ENCODE data around the gene TLE4.
"Not testable (repeated sequence)": the region's sequence is repeated elsewhere in the genome, so short reads cannot be mapped to it uniquely, and the experiment has no call there.

Gene TLE4

DNA sequence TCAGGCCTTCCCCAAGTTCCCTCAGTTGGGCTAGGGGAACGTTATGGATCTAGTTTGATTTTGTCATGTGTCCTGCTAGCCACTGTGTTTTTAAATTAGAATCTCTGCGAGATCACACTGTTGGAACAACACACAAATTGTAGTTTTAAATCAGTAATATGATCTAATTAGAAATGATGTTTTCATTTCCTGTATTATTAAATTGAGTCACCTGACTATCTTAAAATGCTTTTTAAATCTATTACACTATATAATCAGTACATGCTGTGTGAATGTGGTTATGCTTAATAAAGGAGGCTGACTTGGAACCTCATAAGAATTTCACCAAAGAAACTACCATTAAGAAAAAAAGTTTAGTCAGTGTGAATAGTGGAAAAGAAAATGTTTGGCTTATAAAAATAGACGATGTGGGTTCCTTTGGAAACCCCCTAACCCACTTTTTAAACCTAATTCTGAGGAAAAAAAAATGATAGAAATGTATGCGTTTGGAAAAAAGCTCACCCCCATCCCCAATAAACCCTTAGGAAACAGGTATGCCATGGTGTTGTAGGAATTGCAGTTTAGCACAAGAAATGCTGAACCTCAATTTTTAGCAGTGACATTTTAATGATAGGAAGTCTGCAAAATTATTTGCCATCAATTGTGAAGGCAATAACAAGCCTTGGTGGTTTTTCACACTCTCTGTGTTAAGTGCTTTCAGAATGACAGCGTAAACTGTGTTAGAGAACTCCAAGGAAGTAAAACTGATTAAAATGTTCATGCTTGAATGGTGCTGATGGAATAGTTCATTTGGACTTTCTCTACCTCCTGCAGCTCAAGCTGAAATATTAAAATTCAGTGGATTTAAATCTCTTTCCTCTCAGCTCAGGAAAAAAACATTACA lies 59.0 kb downstream of the TLE4 start:
- DNase-seq (ENCODE audit: low read depth in 4 of 4, low spot score in 1 of 4) = no peak

- no peak for DNase-seq (ENCODE audit: low read depth in 4 of 4, low spot score in 1 of 4)
These were observed 60.3 kb downstream of the TLE4 start for GRCh38 chr9:79632060-79632459.

GRCh38 chr9:79632705-79633104 lies 60.9 kb downstream of the TLE4 start:
- DNase-seq (ENCODE audit: low read depth in 4 of 4, low spot score in 1 of 4) = no peak

- DNase-seq (ENCODE audit: low read depth in 4 of 4, low spot score in 1 of 4) = no peak
These were observed 61.8 kb downstream of the TLE4 start for GRCh38 chr9:79633558-79633957.

DNA sequence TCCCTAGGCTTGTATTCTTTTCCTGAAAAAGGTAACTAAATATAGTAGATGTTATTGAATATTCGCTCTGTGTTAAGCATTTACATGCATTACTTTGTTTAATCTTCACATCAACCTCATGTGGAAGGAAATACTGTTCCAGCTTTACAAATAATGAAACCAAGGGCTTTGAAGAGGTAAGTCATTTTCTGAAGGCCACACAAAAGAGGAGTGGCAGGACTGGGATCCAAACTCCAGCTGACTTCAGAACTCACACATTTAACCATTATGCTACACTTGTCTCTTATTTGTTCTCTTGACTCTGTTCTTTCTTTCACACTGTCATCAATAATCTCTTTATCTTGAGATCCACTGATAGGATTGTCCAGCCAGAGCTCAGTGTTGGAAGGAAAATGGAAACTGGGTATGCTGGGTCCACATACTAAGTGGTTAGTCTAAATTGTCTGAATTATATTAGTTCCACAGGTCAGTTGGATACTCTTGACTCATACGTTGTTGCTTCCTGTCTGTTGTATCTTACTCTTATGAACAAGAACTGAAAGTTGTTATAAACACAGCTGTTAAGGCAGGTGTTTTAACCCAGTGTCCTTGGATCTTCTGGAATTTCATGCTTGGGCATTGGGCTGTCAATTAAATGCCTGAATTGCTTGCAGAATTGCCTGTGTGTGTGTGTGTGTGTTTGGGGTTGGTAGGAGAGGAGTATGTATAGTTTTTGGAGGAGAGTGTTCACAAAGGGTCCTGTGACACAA lies 65.6 kb downstream of the TLE4 start:
- no peak for DNase-seq (ENCODE audit: low read depth in 4 of 4, low spot score in 1 of 4)

DNA sequence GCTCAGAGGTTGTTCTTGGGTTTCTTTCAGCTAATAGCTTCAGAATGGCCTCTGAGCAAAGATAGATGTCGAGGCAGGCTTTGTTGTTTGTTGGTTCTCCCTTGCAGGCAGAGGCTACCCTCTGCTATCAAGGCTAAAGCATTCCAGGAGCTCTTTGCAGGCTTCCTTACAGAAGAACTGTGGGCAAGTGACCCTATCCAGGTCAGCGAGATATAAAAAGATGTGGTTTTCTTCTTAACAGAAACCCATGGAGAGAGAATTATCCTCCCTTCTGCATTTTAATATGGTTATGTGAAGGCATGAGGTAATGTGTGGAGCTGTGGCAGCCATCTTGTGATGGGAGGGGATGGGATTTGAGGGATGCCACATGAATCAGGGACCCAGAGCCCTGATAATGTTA lies 67.0 kb downstream of the TLE4 start:
- no peak for DNase-seq (ENCODE audit: low read depth in 4 of 4, low spot score in 1 of 4)

DNA sequence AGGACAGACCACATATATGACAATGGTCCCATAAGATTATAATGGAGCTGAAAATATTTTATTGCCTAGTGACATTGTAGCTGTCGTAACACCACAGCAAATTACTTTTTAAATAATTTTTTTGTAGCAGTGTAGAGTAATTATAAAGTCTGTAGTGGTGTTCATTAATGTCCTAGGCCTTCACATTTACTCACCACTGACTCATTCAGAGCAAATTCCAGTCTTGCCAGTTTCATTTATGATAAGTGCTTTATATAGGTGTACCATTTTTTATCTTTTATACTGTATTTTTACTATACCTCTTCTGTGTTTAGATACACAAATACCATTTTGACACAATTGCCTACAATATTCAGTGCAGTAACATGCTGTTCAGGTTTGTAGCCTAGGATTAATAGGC lies 67.6 kb downstream of the TLE4 start:
- no peak for DNase-seq (ENCODE audit: low read depth in 4 of 4, low spot score in 1 of 4)

DNA sequence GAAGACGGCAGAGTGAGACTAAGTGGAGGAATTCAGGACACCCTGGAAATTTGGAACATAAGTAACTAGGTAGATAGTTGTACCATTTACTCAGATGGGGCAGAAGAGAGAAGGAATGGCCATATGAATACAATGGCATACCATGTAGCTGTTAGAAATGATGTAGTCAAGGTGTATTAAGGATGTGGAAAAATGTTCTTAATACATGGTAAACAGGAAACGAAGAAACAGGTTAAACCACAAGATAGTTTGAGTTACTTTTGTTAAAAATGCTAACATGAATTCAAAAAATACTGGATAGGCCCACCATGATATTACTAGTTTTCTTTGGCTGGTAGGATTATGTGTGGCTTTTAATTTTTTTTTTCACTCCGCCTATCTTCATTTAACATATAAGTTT lies 68.3 kb downstream of the TLE4 start:
- DNase-seq (ENCODE audit: low read depth in 4 of 4, low spot score in 1 of 4) = not testable (repeated sequence)

GRCh38 chr9:79641070-79641469 lies 69.3 kb downstream of the TLE4 start:
- no peak for DNase-seq (ENCODE audit: low read depth in 4 of 4, low spot score in 1 of 4)

GRCh38 chr9:79642671-79643070 lies 70.9 kb downstream of the TLE4 start:
- DNase-seq (ENCODE audit: low read depth in 4 of 4, low spot score in 1 of 4) = no peak

GRCh38 chr9:79644048-79644447 lies 72.3 kb downstream of the TLE4 start:
- DNase-seq (ENCODE audit: low read depth in 4 of 4, low spot score in 1 of 4) = no peak

DNA sequence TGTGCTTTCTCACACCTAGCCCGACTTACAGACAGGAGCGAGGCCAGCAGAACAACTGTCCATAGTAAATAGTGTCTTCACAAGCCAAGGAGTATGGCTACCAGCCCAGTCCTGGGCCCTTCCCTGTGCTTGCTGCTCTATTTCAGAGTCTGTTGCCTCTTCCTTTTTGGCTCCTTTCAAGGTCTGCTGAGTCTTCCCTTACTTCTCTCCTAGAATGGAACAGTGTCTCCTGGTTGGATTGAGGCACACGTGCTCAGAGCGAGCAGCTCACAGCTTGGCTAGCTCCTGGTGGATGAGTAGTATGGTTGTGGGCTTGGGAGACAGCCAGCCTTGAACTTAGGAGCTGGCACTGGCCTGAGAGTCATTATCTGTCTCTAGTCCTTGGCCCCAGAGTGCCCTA lies 72.8 kb downstream of the TLE4 start:
- no peak for DNase-seq (ENCODE audit: low read depth in 4 of 4, low spot score in 1 of 4)

- no peak for DNase-seq (ENCODE audit: low read depth in 4 of 4, low spot score in 1 of 4)
These were observed 73.3 kb downstream of the TLE4 start for GRCh38 chr9:79645110-79645509.

- no peak for DNase-seq (ENCODE audit: low read depth in 4 of 4, low spot score in 1 of 4)
These were observed 74.3 kb downstream of the TLE4 start for GRCh38 chr9:79646096-79646495.

DNA sequence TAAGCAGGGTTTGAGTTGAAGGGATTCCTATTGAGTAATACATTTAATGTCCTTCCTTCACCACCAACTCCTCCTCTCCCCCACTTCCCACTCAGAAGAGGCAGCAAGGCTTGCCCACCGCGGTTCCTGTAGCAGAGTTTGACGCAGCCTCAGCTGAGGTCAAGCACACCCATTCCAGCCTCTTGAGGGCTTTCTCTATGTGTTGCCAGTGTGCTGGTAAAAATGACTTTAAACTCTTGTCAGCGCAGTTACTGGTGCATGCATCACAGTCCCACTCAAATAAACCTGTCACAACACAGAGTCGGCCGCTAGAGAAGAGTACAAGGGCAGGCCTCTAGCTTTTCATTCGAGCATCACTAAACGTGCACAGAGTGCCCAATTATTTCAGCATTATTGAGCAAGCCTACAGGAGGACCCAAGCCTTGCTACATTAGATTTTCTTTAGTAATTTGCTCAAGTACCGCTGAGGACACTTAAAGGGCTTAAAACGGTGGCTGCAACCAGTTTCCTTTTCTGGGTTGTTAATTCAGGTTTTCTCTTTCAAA lies 79.6 kb downstream of the TLE4 start:
- no peak for DNase-seq (ENCODE audit: low read depth in 4 of 4, low spot score in 1 of 4)

- DNase-seq (ENCODE audit: low read depth in 4 of 4, low spot score in 1 of 4) = no peak
These were observed 80.8 kb downstream of the TLE4 start for GRCh38 chr9:79652598-79652997.

GRCh38 chr9:79654591-79655382 lies 83.0 kb downstream of the TLE4 start:
- DNase-seq (ENCODE audit: low read depth in 4 of 4, low spot score in 1 of 4) = not testable (repeated sequence)

GRCh38 chr9:79655551-79655950 lies 83.8 kb downstream of the TLE4 start:
- no peak for DNase-seq (ENCODE audit: low read depth in 4 of 4, low spot score in 1 of 4)

DNA sequence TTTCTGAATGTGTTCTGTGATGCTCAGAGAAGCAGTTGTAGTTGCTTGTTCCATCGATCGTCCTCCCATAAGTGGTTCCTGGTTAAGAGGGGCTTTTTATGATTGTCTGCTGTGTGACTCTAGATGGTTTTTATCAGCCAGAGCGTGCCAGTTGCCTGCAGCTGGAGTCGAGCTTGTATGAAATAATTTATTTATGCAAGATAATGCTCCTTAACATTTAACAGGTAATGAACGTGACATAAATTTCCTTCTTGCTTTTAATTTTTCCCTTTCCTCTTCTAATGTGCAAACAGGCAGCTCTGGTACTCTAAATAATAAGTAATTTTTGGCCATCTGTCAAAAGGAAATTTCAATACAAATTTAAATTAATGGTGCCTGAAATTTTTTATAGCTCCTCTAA lies 84.4 kb downstream of the TLE4 start:
- DNase-seq (ENCODE audit: low read depth in 4 of 4, low spot score in 1 of 4) = no peak

DNA sequence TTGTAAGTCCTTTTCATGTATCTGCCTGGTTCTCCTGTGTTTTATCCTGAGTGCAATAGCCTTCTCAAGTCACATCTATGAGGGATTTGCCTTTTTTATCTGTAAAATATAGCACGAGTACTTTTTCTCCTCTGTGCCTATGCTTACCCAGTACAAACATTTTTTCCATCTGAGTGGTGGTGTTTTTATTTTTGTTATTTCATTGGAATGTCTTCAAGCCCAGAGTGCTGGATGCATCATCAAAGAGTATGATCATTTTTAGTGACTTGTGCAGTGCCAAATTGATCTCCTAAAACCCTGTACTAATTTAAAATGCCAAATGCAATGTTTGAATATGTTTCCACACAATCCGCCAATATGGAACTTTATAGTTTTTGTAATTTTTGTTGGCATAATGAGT lies 86.1 kb downstream of the TLE4 start:
- DNase-seq (ENCODE audit: low read depth in 4 of 4, low spot score in 1 of 4) = no peak

- no peak for DNase-seq (ENCODE audit: low read depth in 4 of 4, low spot score in 1 of 4)
These were observed 87.2 kb downstream of the TLE4 start for GRCh38 chr9:79658926-79659325.

Measured in stimulated activated CD4-positive, alpha-beta T cell treated with anti-CD3 and anti-CD28 coated beads, Interleukin-1b, Interleukin-23, amount 100 ng/mL, for 24 hours (primary cell).